ENCODE measurements around the gene MAGI3. TPM values are rescaled to one million over a fixed set of nuclear protein-coding genes. Genes with fewer than 3 reads are reported as not detected.
"Not testable (repeated sequence)": the region's sequence is repeated elsewhere in the genome, so short reads cannot be mapped to it uniquely, and the experiment has no call there.

The MAGI3 gene
- total RNA-seq, 1 donor, result 7.3 TPM

DNA sequence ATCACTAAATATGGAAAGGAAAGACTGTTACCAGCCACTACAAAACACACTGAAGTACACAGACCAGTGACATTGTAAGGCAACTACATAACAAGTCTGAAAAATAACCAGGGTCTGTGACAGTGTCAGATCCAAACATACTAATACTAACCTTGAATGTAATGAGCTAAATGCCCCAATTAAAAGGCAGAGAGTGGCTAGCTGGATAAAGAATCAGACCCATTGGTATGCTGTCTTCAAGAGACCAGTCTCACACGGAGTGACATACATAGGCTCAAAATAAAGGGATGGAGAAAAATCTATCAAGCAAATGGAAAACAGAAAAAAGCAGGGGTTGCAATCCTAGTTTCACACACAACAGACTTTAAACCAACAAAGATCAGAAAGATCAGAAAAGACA lies 100.1 kb downstream of the MAGI3 start:
- no peak for DNase-seq (ENCODE audit: low read depth)
- H3K4me3 ChIP-seq (ENCODE audit: low read depth, low read length), result no peak overlapping the region
- TF ChIP-seq, protein P1, sequence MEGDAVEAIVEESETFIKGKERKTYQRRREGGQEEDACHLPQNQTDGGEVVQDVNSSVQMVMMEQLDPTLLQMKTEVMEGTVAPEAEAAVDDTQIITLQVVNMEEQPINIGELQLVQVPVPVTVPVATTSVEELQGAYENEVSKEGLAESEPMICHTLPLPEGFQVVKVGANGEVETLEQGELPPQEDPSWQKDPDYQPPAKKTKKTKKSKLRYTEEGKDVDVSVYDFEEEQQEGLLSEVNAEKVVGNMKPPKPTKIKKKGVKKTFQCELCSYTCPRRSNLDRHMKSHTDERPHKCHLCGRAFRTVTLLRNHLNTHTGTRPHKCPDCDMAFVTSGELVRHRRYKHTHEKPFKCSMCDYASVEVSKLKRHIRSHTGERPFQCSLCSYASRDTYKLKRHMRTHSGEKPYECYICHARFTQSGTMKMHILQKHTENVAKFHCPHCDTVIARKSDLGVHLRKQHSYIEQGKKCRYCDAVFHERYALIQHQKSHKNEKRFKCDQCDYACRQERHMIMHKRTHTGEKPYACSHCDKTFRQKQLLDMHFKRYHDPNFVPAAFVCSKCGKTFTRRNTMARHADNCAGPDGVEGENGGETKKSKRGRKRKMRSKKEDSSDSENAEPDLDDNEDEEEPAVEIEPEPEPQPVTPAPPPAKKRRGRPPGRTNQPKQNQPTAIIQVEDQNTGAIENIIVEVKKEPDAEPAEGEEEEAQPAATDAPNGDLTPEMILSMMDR (IDR thresholded peaks at IDR 0.05; ENCODE audit: insufficient read depth, low read depth, low read length), result no peak

DNA sequence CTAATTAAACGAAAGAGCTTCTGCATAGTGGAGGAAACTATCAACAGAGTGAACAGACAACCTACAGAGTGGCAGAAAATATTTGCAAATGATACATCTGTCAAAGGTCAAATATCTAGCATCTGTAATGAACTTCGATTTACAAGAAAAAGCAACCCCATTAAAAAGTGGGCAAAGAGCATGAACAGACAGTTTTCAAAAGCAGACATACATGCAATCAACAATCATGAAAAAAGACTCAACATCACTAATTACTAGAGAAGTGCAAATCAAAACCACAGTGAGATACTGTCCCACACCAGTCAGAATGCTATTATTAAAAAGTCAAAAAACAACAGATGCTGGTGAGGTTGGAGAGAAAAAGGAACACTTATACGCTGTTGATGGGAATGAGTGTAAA lies 103.2 kb downstream of the MAGI3 start:
- no peak for DNase-seq (ENCODE audit: low read depth)
- no peak overlapping the region for H3K4me3 ChIP-seq (ENCODE audit: low read depth, low read length)
- TF ChIP-seq, protein P1 (IDR thresholded peaks at IDR 0.05; ENCODE audit: insufficient read depth, low read depth, low read length), result no peak

DNA sequence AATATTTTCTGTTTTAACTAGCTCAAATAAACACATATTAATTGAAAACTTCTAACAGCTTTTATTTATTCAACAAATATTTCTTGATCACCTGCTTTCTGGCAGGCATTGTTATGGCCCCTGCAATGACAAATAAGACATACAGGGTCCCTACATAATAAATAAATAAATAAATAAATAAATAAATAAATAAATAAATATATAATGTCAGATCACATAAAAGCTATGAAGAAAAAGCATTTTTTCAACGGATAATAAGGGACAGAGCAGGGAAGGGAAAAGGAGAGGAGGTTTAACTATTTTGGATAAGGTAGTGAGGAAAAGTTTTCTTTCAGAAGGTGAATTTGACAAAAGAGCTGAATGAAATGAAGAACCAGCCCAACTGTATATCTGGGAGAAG lies 115.0 kb downstream of the MAGI3 start:
- H3K4me3 ChIP-seq (ENCODE audit: low read depth, low read length), result no peak overlapping the region
- DNase-seq (ENCODE audit: low read depth), result no peak
- TF ChIP-seq, protein P1 (IDR thresholded peaks at IDR 0.05; ENCODE audit: insufficient read depth, low read depth, low read length), result no peak

DNA sequence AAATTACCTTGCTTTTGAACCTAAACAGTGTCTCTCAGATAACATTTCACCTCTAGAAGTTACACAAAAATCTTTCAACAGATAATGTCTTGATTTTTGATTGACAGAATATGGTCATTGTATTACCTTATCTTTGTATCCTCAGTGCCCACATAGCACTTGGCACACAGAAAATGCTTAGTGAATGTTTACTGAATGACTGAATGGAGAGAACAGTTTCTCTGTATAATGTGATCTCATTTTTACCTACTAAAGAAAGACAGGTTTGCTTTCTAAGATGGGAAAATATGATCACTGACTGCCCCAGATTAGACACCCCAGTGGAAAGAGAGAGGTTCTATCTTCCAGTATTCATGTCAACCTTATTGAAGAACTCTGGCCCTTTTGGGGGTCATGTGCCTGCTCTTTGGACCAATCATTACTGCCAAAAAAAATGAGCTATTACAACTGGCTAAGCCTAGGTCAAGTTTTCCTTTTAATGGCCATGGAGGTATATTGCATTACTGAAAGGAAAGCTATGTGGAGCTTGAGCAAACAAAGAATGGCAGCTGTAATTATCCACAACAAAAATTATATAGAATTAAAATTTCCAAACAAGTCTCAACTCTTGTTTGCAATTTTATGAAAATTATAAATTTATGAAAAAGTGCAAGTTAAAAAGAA lies 117.4 kb downstream of the MAGI3 start:
- no peak for DNase-seq (ENCODE audit: low read depth)
- TF ChIP-seq, protein P1 (IDR thresholded peaks at IDR 0.05; ENCODE audit: insufficient read depth, low read depth, low read length), result no peak
- no peak overlapping the region for H3K4me3 ChIP-seq (ENCODE audit: low read depth, low read length)

DNA sequence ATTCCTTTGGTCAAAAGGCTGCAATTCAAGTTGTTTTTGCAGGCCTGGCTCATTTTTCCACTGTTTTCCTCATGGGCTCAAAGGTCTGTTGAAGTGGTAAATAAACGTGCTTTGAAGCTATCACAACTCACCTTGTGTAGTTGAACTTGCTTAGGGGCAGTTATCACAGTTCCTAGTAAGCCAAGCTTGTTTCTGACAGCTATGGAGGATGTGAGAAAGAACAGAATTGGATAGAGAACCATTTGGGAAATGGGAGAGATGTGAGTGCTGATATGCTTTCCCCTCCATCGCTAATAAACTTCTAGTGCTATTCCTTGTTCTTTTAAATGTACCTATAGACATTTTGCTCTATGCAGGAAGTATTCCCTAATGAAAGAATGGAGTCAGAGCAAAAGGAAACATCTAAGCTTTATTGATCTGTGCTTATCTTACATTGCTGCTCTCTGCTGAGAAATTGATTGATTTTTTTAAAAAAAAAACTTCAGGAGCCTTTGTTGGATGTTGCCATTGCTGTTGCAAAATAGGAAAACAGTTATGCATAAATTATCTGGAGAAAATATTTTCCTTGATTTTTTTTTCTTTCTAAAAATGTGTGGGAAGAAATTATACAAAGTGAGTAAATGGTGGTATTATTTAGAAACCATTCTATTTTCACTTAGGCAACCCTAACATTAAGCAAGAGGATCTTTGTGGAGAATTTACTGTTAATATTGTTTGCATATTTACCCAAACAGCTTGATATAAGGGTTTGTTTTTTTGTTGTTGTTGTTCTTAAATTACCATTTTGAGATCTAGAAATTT lies 118.2 kb downstream of the MAGI3 start:
- DNase-seq (ENCODE audit: low read depth), result no peak
- TF ChIP-seq, protein P1 (IDR thresholded peaks at IDR 0.05; ENCODE audit: insufficient read depth, low read depth, low read length), result no peak
- no peak overlapping the region for H3K4me3 ChIP-seq (ENCODE audit: low read depth, low read length)

DNA sequence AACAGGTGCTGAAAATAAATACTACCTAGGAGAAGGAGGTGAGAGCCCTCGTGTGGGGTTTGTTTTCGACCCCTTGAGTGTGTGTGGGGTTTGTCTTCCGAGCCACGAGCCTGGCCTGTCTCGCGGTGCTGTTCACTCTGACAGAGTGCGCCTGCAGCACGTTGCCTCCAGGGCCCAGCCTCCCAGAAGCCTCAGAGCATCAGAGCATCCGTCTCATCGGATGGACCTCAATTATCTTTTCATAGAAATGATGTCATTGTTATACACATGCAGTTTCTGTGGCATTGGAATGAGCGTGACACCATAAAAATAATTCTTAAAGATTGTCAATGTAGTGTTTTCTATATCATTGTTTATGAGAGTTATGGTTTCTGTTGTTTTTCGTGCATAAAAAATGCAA lies 119.5 kb downstream of the MAGI3 start:
- H3K4me3 ChIP-seq (ENCODE audit: low read depth, low read length); DNase-seq (ENCODE audit: low read depth): not testable (repeated sequence)

DNA sequence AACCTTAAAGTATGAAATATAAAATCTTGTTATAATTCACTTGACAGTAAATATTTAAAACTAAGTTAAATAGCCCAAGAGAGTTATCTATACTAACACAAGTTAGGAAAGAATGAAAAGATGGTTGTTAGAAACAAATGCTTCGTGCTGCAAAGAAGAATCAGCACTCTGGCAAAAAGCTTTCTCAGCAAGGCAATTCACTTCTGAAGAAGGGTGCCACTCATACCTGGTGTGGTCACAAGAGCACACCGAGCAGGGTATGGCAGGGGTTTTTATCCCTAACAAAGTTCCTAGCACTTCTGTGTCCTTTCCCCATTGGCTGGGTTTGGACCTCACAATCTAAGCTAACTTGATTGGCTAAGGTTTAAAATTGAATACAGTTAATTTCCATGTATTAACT lies 121.0 kb downstream of the MAGI3 start:
- no peak overlapping the region for H3K4me3 ChIP-seq (ENCODE audit: low read depth, low read length)
- no peak for DNase-seq (ENCODE audit: low read depth)
- TF ChIP-seq, protein P1 (IDR thresholded peaks at IDR 0.05; ENCODE audit: insufficient read depth, low read depth, low read length), result no peak
